Trophoblast cell (in vitro differentiated cells and primary cell): ENCODE data around the gene COL5A2.

ENCODE experiments used
- DNase-seq, 2 donors: peaks; one replicate each; pipeline ENCODE4 v3.0.0-alpha.2; 2016
- H2AFZ ChIP-seq: 2 replicates; pipeline ENCODE4 v1.6.1; 2013; ENCODE audit warnings: low read length, moderate library complexity, mild to moderate bottlenecking; ENCODE audit not compliant: insufficient read depth, poor library complexity
- H2AK5ac ChIP-seq: 2 replicates; pipeline ENCODE4 v1.6.1; 2013; ENCODE audit warnings: mild to moderate bottlenecking, low read length
- H2BK120ac ChIP-seq: 2 replicates; pipeline ENCODE4 v1.6.1; 2013; ENCODE audit warnings: low read length, mild to moderate bottlenecking, moderate library complexity; ENCODE audit not compliant: insufficient read depth, poor library complexity
- H2BK12ac ChIP-seq: 2 replicates; pipeline ENCODE4 v1.6.1; 2013; ENCODE audit warnings: mild to moderate bottlenecking, low read length, moderate library complexity
- H2BK5ac ChIP-seq: 2 replicates; pipeline ENCODE4 v1.6.1; 2013; ENCODE audit warnings: low read length, low read depth, moderate library complexity, mild to moderate bottlenecking; ENCODE audit not compliant: poor library complexity
- H3K14ac ChIP-seq: 2 replicates; pipeline ENCODE4 v1.6.1; 2013; ENCODE audit warnings: mild to moderate bottlenecking, low read length
- H3K18ac ChIP-seq: 2 replicates; pipeline ENCODE4 v1.6.1; 2013; ENCODE audit warnings: mild to moderate bottlenecking, low read length
- H3K23ac ChIP-seq: 2 replicates; pipeline ENCODE4 v1.6.1; 2013; ENCODE audit warnings: low read length
- H3K27ac ChIP-seq: 2 replicates; pipeline ENCODE4 v1.5.1; 2013; ENCODE audit warnings: low read depth, mild to moderate bottlenecking, inconsistent platforms, low read length, moderate library complexity
- H3K27me3 ChIP-seq: 2 replicates; pipeline ENCODE4 v1.6.1; 2013; ENCODE audit warnings: inconsistent platforms, mild to moderate bottlenecking, low read length, moderate library complexity; ENCODE audit not compliant: insufficient read depth
- H3K36me3 ChIP-seq, 2 experiments: 1 replicate in 1 of 2; 2 replicates in 1 of 2; pipeline ENCODE4 v1.6.1; 2013; ENCODE audit warnings: low read length in 2 of 2, mild to moderate bottlenecking in 2 of 2, moderate library complexity in 1 of 2; ENCODE audit not compliant: insufficient read depth in 2 of 2, control insufficient read depth in 1 of 2
- H3K4ac ChIP-seq: 2 replicates; pipeline ENCODE4 v1.6.1; 2013; ENCODE audit warnings: low read depth, mild to moderate bottlenecking, low read length, moderate library complexity
- H3K4me1 ChIP-seq, 2 experiments: 1 replicate in 1 of 2; 2 replicates in 1 of 2; pipeline ENCODE4 v1.6.1; 2013; ENCODE audit warnings: low read length in 2 of 2, mild to moderate bottlenecking in 2 of 2, moderate library complexity in 1 of 2; ENCODE audit not compliant: insufficient read depth in 2 of 2, control insufficient read depth in 1 of 2
- H3K4me2 ChIP-seq: 2 replicates; pipeline ENCODE4 v1.6.1; 2013; ENCODE audit warnings: inconsistent platforms, mild to moderate bottlenecking, low read length, moderate library complexity
- H3K4me3 ChIP-seq: 2 replicates; pipeline ENCODE4 v1.5.1; 2013; ENCODE audit warnings: mild to moderate bottlenecking, low read depth, low read length, inconsistent platforms
- H3K79me1 ChIP-seq: one replicate; pipeline ENCODE4 v1.6.1; 2013; ENCODE audit warnings: low read length
- H3K79me2 ChIP-seq: 2 replicates; pipeline ENCODE4 v1.6.1; 2013; ENCODE audit warnings: low read length, mild to moderate bottlenecking; ENCODE audit not compliant: control insufficient read depth, insufficient read depth, poor library complexity
- H3K9ac ChIP-seq: 2 replicates; pipeline ENCODE4 v1.6.1; 2013; ENCODE audit warnings: mild to moderate bottlenecking, low read length
- H3K9me3 ChIP-seq: 2 replicates; pipeline ENCODE4 v1.6.1; 2013; ENCODE audit warnings: low read depth, mild to moderate bottlenecking, control low read depth, inconsistent platforms, low read length; ENCODE audit not compliant: insufficient read depth
- H4K12ac ChIP-seq: 2 replicates; pipeline ENCODE4 v1.6.1; 2013; ENCODE audit warnings: low read depth, mild to moderate bottlenecking, low read length, moderate library complexity
- H4K8ac ChIP-seq: 2 replicates; pipeline ENCODE4 v1.6.1; 2013; ENCODE audit warnings: low read depth, mild to moderate bottlenecking, low read length, moderate library complexity
- H4K91ac ChIP-seq: one replicate; pipeline ENCODE4 v1.6.1; 2013; ENCODE audit warnings: low read depth, mild to moderate bottlenecking, low read length, moderate library complexity
- WGBS: extraction: QIAGEN DNeasy Blood & Tissue Kit; methylation state at CpG from one replicate; pipeline ENCODE4 v1.1.7; 2013; ENCODE audit warnings: missing lambda C conversion rate; ENCODE audit not compliant: insufficient read length, insufficient coverage; ENCODE audit errors: extremely low coverage; 5-methylcytosine and 5-hydroxymethylcytosine counted together

COL5A2 gene

DNA sequence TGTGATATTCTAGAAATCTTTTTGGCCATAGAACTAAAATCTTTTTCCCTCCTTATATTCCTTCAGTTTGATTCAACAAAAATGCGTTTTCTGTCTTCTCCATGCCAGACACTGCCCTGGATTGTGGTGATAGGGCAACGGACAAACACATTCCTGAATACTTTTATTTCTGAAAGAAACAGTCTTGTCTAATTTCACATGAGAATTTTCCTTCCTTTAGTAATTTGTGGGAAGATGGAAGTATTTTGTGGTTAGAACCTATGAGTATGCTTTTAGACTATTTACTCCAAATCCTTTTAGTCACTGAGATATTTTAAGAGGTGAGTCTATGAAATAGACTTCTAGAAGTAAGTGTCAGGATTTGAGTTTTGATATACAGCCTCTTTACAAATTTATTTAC is 49.6 kb downstream of the COL5A2 start:
- H3K36me3 ChIP-seq: no peaks in the 10 kb centered on the region
- no peak for DNase-seq
- no peak overlapping the region for H4K8ac ChIP-seq
- no peak overlapping the region for H3K9ac ChIP-seq
- H2AK5ac ChIP-seq: no peak overlapping the region
- no peak overlapping the region for H3K27ac ChIP-seq
- no peaks in the 10 kb centered on the region for H3K79me1 ChIP-seq
- no peak overlapping the region for H2BK120ac ChIP-seq
- H3K9me3 ChIP-seq: no peaks in the 10 kb centered on the region
- H3K4me3 ChIP-seq: no peak overlapping the region
- H4K91ac ChIP-seq: no peak overlapping the region
- H3K18ac ChIP-seq: no peak overlapping the region
- H3K4me1 ChIP-seq: no peaks in the 10 kb centered on the region
- no peak overlapping the region for H2BK5ac ChIP-seq
- no peak overlapping the region for H2AFZ ChIP-seq
- H4K12ac ChIP-seq: no peak overlapping the region
- no peaks in the 10 kb centered on the region for H3K27me3 ChIP-seq
- H3K4ac ChIP-seq: no peak overlapping the region
- WGBS: no CpG with 5 or more reads among the region's 2 CpGs
- no peak overlapping the region for H3K23ac ChIP-seq
- H2BK12ac ChIP-seq: no peak overlapping the region
- no peaks in the 10 kb centered on the region for H3K79me2 ChIP-seq
- H3K14ac ChIP-seq: no peak overlapping the region
- H3K4me2 ChIP-seq: no peak overlapping the region

DNA sequence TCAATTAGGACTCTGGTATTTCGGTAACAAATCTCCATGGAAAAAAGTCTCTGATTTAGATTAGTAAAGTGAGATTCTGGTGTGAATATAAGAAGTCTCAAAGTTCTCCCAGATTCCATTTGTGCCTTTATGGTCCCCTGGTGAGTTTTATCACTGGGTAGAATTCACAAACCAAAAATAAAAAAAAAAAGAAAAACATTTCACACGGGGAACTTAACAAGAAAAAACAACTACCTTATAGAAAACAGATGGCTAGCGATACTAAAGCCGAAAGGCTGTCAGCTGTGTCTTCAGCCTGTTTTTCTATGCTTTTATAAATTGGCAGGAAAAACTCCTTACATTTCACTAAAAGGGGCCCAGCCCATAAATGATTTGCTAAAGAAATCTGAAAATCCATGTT is 50.6 kb downstream of the COL5A2 start:
- Histone ChIP-seq H2AFZ (no peak overlapping the region), H3K27me3 (no peaks in the 10 kb centered on the region), H2BK5ac (no peak overlapping the region), H3K4me1 (no peaks in the 10 kb centered on the region), H3K9me3 (no peaks in the 10 kb centered on the region), H4K91ac (no peak overlapping the region), H3K4me3 (no peak overlapping the region), H3K79me1 (no peaks in the 10 kb centered on the region), H4K12ac (no peak overlapping the region), H3K79me2 (no peaks in the 10 kb centered on the region), H4K8ac (no peak overlapping the region), H3K23ac (no peak overlapping the region), H3K9ac (no peak overlapping the region), H3K4me2 (no peak overlapping the region), H2BK120ac (no peak overlapping the region), H3K18ac (no peak overlapping the region), H3K27ac (no peak overlapping the region), H3K4ac (no peak overlapping the region), H2AK5ac (no peak overlapping the region), H3K14ac (no peak overlapping the region), H3K36me3 (no peaks in the 10 kb centered on the region), H2BK12ac (no peak overlapping the region)
- DNase-seq: no peak
- WGBS: no CpG with 5 or more reads among the region's 4 CpGs

- no peaks in the 10 kb centered on the region for H3K27me3 ChIP-seq
- no peak overlapping the region for H3K9ac ChIP-seq
- no peak overlapping the region for H3K4ac ChIP-seq
- no peak overlapping the region for H4K12ac ChIP-seq
- no peaks in the 10 kb centered on the region for H3K4me1 ChIP-seq
- H3K9me3 ChIP-seq: no peaks in the 10 kb centered on the region
- H3K14ac ChIP-seq: no peak overlapping the region
- H3K36me3 ChIP-seq: no peaks in the 10 kb centered on the region
- no peak for DNase-seq
- no peak overlapping the region for H3K4me3 ChIP-seq
- no peak overlapping the region for H3K18ac ChIP-seq
- no peaks in the 10 kb centered on the region for H3K79me1 ChIP-seq
- no peak overlapping the region for H4K8ac ChIP-seq
- no peaks in the 10 kb centered on the region for H3K79me2 ChIP-seq
- no peak overlapping the region for H3K23ac ChIP-seq
- no peak overlapping the region for H4K91ac ChIP-seq
- H2BK5ac ChIP-seq: no peak overlapping the region
- no CpG with 5 or more reads among the region's 1 CpG for WGBS
- no peak overlapping the region for H2BK12ac ChIP-seq
- no peak overlapping the region for H2AFZ ChIP-seq
- H2AK5ac ChIP-seq: no peak overlapping the region
- H2BK120ac ChIP-seq: no peak overlapping the region
- no peak overlapping the region for H3K27ac ChIP-seq
- H3K4me2 ChIP-seq: no peak overlapping the region
Measured at GRCh38 chr2:189127756-189128155, 51.8 kb downstream of the COL5A2 start.

GRCh38 chr2:189125195-189125594 is 54.4 kb downstream of the COL5A2 start:
- no peaks in the 10 kb centered on the region for H3K79me1 ChIP-seq
- no peak overlapping the region for H2BK120ac ChIP-seq
- no peak overlapping the region for H2BK5ac ChIP-seq
- no peak overlapping the region for H2BK12ac ChIP-seq
- H3K4me1 ChIP-seq: peaks cover 0 to 2% of the 10 kb centered on the region in 2 experiments
- H3K27ac ChIP-seq: no peak overlapping the region
- no peak overlapping the region for H3K18ac ChIP-seq
- no peak overlapping the region for H4K8ac ChIP-seq
- H3K4me3 ChIP-seq: no peak overlapping the region
- H3K27me3 ChIP-seq: no peaks in the 10 kb centered on the region
- H3K9me3 ChIP-seq: no peaks in the 10 kb centered on the region
- H4K12ac ChIP-seq: no peak overlapping the region
- no peak overlapping the region for H2AK5ac ChIP-seq
- no peak overlapping the region for H3K23ac ChIP-seq
- H3K4me2 ChIP-seq: no peak overlapping the region
- no peak overlapping the region for H2AFZ ChIP-seq
- H3K36me3 ChIP-seq: no peaks in the 10 kb centered on the region
- no peak for DNase-seq
- H3K9ac ChIP-seq: no peak overlapping the region
- no peaks in the 10 kb centered on the region for H3K79me2 ChIP-seq
- no peak overlapping the region for H3K4ac ChIP-seq
- H4K91ac ChIP-seq: no peak overlapping the region
- H3K14ac ChIP-seq: no peak overlapping the region
